ENCODE data around the gene TXNDC8.
"Not testable (repeated sequence)": the region's sequence is repeated elsewhere in the genome, so short reads cannot be mapped to it uniquely, and the experiment has no call there.

- TF ChIP-seq CTCF (IDR thresholded peaks at IDR 0.05 in 2 of 3, conservative IDR thresholded peaks at IDR 0.05 in 1 of 3; ENCODE audit: borderline replicate concordance in 1 of 3, insufficient read depth in 1 of 3, low read depth in 2 of 3, low read length in 2 of 3); POLR2A (IDR thresholded peaks at IDR 0.05; ENCODE audit: borderline replicate concordance, extremely low read depth, insufficient read depth, insufficient read length); EZH2 (IDR thresholded peaks at IDR 0.05); CEBPB (IDR thresholded peaks at IDR 0.05; ENCODE audit: low read depth); ZFX (IDR thresholded peaks at IDR 0.05); POLR2AphosphoS5 (IDR thresholded peaks at IDR 0.05; ENCODE audit: low read depth, low read length); SP1 (IDR thresholded peaks at IDR 0.05; ENCODE audit: low read depth); RAD21 (IDR thresholded peaks at IDR 0.05; ENCODE audit: low read depth); ZNF274 (IDR thresholded peaks at IDR 0.05; ENCODE audit: low read depth, low read length); EZH2phosphoT487 (IDR thresholded peaks at IDR 0.05; ENCODE audit: borderline replicate concordance); FOSL1 (IDR thresholded peaks at IDR 0.05; ENCODE audit: low read depth): not testable (repeated sequence)
- TF ChIP-seq, protein P1, sequence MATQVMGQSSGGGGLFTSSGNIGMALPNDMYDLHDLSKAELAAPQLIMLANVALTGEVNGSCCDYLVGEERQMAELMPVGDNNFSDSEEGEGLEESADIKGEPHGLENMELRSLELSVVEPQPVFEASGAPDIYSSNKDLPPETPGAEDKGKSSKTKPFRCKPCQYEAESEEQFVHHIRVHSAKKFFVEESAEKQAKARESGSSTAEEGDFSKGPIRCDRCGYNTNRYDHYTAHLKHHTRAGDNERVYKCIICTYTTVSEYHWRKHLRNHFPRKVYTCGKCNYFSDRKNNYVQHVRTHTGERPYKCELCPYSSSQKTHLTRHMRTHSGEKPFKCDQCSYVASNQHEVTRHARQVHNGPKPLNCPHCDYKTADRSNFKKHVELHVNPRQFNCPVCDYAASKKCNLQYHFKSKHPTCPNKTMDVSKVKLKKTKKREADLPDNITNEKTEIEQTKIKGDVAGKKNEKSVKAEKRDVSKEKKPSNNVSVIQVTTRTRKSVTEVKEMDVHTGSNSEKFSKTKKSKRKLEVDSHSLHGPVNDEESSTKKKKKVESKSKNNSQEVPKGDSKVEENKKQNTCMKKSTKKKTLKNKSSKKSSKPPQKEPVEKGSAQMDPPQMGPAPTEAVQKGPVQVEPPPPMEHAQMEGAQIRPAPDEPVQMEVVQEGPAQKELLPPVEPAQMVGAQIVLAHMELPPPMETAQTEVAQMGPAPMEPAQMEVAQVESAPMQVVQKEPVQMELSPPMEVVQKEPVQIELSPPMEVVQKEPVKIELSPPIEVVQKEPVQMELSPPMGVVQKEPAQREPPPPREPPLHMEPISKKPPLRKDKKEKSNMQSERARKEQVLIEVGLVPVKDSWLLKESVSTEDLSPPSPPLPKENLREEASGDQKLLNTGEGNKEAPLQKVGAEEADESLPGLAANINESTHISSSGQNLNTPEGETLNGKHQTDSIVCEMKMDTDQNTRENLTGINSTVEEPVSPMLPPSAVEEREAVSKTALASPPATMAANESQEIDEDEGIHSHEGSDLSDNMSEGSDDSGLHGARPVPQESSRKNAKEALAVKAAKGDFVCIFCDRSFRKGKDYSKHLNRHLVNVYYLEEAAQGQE (IDR thresholded peaks at IDR 0.05; ENCODE audit: low read depth): not testable (repeated sequence)
- TF ChIP-seq, protein P2, sequence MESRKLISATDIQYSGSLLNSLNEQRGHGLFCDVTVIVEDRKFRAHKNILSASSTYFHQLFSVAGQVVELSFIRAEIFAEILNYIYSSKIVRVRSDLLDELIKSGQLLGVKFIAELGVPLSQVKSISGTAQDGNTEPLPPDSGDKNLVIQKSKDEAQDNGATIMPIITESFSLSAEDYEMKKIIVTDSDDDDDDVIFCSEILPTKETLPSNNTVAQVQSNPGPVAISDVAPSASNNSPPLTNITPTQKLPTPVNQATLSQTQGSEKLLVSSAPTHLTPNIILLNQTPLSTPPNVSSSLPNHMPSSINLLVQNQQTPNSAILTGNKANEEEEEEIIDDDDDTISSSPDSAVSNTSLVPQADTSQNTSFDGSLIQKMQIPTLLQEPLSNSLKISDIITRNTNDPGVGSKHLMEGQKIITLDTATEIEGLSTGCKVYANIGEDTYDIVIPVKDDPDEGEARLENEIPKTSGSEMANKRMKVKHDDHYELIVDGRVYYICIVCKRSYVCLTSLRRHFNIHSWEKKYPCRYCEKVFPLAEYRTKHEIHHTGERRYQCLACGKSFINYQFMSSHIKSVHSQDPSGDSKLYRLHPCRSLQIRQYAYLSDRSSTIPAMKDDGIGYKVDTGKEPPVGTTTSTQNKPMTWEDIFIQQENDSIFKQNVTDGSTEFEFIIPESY (IDR thresholded peaks at IDR 0.05; ENCODE audit: extremely low read depth, insufficient replicate concordance, low read length): not testable (repeated sequence)
- TF ChIP-seq, protein P3, sequence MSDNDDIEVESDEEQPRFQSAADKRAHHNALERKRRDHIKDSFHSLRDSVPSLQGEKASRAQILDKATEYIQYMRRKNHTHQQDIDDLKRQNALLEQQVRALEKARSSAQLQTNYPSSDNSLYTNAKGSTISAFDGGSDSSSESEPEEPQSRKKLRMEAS (IDR thresholded peaks at IDR 0.05): not testable (repeated sequence)
Measured at GRCh38 chr9:110358992-110359391, 21.3 kb upstream of the TXNDC8 start.

Data from HCT116 (cell line).